Kidney (tissue), 14 donors: Measurements from ENCODE around the gene NFATC4. TPM values are rescaled to one million over a fixed set of nuclear protein-coding genes. Genes with fewer than 3 reads are reported as not detected.

Source experiments
- DNase-seq, 5 donors: peaks; one replicate each; pipeline ENCODE4 v3.0.0-alpha.2; 2013 to 2020
- FAIRE-seq: peaks from 2 replicates; lab custom pipeline; 2012; peaks lifted over from hg19 to GRCh38; lab: Jason Lieb, UNC
- H3K27ac ChIP-seq, 2 donors: one replicate each; pipeline ENCODE4 v1.7.0; 2013; ENCODE audit warnings: low read depth in 2 of 2, low read length in 2 of 2, inconsistent platforms in 1 of 2
- H3K27me3 ChIP-seq: one replicate; pipeline ENCODE4 v1.7.1; 2013; ENCODE audit warnings: low read length, inconsistent platforms; ENCODE audit not compliant: control insufficient read depth, insufficient read depth
- H3K36me3 ChIP-seq, 3 donors: one replicate each; pipeline versions ENCODE4 v1.7.0 to v1.7.1; 2013; ENCODE audit warnings: low read length in 3 of 3, control low read depth in 1 of 3, inconsistent platforms in 1 of 3; ENCODE audit not compliant: insufficient read depth in 3 of 3, control insufficient read depth in 2 of 3
- H3K4me1 ChIP-seq, 3 donors: one replicate each; pipeline versions ENCODE4 v1.7.0 to v1.7.1; 2013; ENCODE audit warnings: low read length in 3 of 3, inconsistent platforms in 1 of 3, low read depth in 1 of 3; ENCODE audit not compliant: control insufficient read depth in 2 of 3, insufficient read depth in 2 of 3
- H3K4me3 ChIP-seq, 3 donors: one replicate each; pipeline versions ENCODE4 v1.7.0 to v1.8.1; 2013; ENCODE audit warnings: low read length in 3 of 3, control low read depth in 1 of 3, inconsistent platforms in 1 of 3
- H3K9ac ChIP-seq, 3 donors: one replicate each; pipeline versions ENCODE4 v1.7.0 to v1.7.1; 2013; ENCODE audit warnings: low read length in 3 of 3, control low read depth in 1 of 3, inconsistent platforms in 1 of 3
- H3K9me3 ChIP-seq, 3 donors: one replicate each; pipeline versions ENCODE4 v1.7.0 to v1.7.1; 2013; ENCODE audit warnings: low read length in 3 of 3, control low read depth in 1 of 3, inconsistent platforms in 1 of 3; ENCODE audit not compliant: control insufficient read depth in 2 of 3, insufficient read depth in 1 of 3
- intact Hi-C: fragments of 100-400 bp; cut with DNase I; formaldehyde crosslinking; loops from one replicate; pipeline ENCODE4 v1.11.1; 2022
- polyA plus RNA-seq: library from polyadenylated mRNA; stranded (reverse); fragments of 350-450 nt; fragmentation: Illumina TruSeq; extraction: RNeasy Lipid Tissue Mini Kit (QIAGEN cat#74804); gene quantifications from one replicate; pipeline ENCODE4 v1.2.3, GENCODE V29; 2014; ENCODE audit warnings: low read depth, low replicate concordance; ENCODE audit not compliant: insufficient read depth
- total RNA-seq: library from RNA; stranded (reverse); fragmentation: NEBNext Ultra II Directional; extraction: Animal tissue kit (Norgen Biotek cat#: 25700); gene quantifications from one replicate; pipeline ENCODE4 v1.2.1, GENCODE V29; 2021
- TF ChIP-seq, protein P1 (sequence below): IDR thresholded peaks from 3 replicates; pipeline ENCODE4 v1.5.1; 2012; ENCODE audit warnings: mild to moderate bottlenecking, moderate library complexity, borderline replicate concordance; ENCODE audit not compliant: insufficient read depth; ENCODE audit errors: extremely low read depth
- donor health status: control.
- donor health status: control.
- donor health status: control.
- donor health status: control.
- donor health status: control.
- donor health status: DM: yes; HTN: yes; CAD: no.
- donor health status: Normal renal cell carcinoma (clear cell type).

NFATC4 gene
- total and polyA plus RNA-seq, 2 donors from 2014 or later = 38.9 to 45.3 TPM

DNA sequence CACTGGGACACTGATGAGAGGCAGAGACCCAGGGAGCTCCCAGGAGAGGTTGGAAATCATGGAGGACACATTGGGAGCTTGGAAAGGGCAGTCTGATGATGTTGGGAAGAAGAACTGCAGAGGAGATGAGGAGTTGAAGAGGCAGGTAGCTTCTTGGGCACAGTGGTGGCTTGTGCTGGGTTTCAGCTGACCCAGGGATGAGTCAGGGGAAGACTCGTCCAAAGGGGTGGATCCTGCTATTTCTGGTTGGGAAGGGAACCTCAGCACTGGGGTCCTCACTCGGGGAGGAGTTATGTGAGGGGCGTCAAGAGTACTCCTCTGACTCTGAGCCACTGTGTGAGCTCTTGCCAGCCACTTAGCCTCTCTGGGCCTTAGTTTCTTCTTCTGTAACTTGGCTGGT lies 44.6 kb upstream of the NFATC4 start:
- H3K4me1 ChIP-seq = no peaks in the 10 kb centered on the region

DNA sequence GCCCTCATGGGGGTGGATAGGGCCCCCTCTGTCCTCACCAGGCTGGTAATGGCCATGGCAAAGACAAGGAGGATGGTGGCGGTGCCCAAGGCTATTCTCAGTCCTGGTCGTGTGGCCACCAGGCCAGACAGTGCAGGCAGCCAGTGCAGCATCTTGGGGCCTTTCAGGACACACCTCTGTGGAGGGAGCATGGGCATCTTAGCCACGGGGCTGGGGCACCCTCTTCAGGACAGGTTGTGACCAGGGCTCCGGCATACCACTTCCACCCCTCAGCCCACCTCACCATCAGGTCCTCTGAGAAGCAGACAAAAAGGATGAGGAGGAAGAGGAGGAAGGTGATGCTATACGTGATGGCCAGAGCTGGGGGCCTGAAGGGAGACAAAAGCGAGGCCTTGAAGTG lies 44.0 kb upstream of the NFATC4 start:
- no peak overlapping the region for H3K9ac ChIP-seq
- no peak overlapping the region for H3K4me3 ChIP-seq
- H3K36me3 ChIP-seq = no peaks in the 10 kb centered on the region
- no peak overlapping the region for H3K27ac ChIP-seq
- FAIRE-seq (no peak), DNase-seq (no peak)
- no peaks in the 10 kb centered on the region for H3K27me3 ChIP-seq
- no peaks in the 10 kb centered on the region for H3K9me3 ChIP-seq
- TF ChIP-seq, protein P1, sequence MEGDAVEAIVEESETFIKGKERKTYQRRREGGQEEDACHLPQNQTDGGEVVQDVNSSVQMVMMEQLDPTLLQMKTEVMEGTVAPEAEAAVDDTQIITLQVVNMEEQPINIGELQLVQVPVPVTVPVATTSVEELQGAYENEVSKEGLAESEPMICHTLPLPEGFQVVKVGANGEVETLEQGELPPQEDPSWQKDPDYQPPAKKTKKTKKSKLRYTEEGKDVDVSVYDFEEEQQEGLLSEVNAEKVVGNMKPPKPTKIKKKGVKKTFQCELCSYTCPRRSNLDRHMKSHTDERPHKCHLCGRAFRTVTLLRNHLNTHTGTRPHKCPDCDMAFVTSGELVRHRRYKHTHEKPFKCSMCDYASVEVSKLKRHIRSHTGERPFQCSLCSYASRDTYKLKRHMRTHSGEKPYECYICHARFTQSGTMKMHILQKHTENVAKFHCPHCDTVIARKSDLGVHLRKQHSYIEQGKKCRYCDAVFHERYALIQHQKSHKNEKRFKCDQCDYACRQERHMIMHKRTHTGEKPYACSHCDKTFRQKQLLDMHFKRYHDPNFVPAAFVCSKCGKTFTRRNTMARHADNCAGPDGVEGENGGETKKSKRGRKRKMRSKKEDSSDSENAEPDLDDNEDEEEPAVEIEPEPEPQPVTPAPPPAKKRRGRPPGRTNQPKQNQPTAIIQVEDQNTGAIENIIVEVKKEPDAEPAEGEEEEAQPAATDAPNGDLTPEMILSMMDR = no peak
- no peaks in the 10 kb centered on the region for H3K4me1 ChIP-seq
- intact Hi-C loops = no loop called here

More for the DNA sequence above, 44.6 kb upstream of the NFATC4 start:
- DNase-seq = no peak
- TF ChIP-seq, protein P1 = no peak
- Histone ChIP-seq H3K36me3 (no peaks in the 10 kb centered on the region), H3K27ac (no peak overlapping the region), H3K9me3 (no peaks in the 10 kb centered on the region), H3K9ac (no peak overlapping the region), H3K27me3 (no peaks in the 10 kb centered on the region), H3K4me3 (no peak overlapping the region)
- intact Hi-C loops = no loop called here
- FAIRE-seq = no peak

DNA sequence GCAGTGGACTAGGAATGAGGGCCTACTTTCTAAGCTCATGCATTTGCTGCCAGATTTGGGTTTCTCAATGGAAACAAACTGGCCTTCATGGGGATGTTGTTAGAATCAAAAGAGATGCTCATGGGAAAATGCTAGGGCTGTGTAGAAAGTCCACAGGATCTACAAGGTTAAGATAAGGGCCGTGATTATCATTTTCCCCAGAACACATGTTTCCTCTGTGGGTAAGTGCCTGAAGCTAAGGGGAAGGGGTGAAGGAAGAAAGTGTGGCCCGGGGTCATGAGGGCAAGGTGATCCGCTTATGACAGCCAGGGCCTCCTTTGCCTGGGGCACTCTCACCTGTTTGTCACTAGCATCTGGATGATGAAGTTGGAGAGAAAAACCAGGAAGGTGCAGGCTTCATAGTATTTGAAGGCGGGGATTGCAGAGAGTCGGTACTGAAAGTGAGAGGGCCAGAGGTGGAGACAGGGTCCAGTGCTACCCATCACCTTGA lies 42.9 kb upstream of the NFATC4 start:
- H3K27ac ChIP-seq = no peak overlapping the region
- FAIRE-seq (no peak), DNase-seq (no peak)
- TF ChIP-seq, protein P1 = no peak
- intact Hi-C loops = no loop called here
- no peak overlapping the region for H3K4me3 ChIP-seq
- H3K36me3 ChIP-seq = no peaks in the 10 kb centered on the region
- no peaks in the 10 kb centered on the region for H3K27me3 ChIP-seq
- H3K4me1 ChIP-seq = no peaks in the 10 kb centered on the region
- no peaks in the 10 kb centered on the region for H3K9me3 ChIP-seq
- H3K9ac ChIP-seq = no peak overlapping the region

DNA sequence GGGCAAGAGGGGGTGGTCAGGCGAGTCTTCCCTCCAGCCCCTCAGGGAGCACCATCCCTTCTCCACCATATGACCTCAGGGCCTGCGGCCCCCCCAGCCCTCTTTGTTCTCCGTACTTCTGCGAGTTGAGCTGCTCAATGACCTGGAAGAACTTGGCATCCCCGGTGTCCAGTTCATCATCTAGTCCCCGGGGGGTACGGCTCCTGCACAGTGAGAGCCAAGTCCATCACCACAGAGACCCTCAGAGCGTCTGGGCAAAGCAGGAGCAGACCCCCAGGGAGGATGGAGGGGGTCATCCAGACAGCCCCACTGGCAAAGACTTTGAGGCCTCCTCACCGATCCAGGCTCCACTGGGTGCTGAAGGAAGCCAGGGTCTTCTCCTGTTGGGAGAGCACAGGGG lies 42.0 kb upstream of the NFATC4 start:
- Histone ChIP-seq H3K4me3 (no peak overlapping the region), H3K27me3 (no peaks in the 10 kb centered on the region), H3K36me3 (no peaks in the 10 kb centered on the region), H3K9ac (no peak overlapping the region), H3K9me3 (no peaks in the 10 kb centered on the region), H3K4me1 (no peaks in the 10 kb centered on the region), H3K27ac (no peak overlapping the region)
- FAIRE-seq (no peak), DNase-seq (no peak)
- TF ChIP-seq, protein P1 = no peak
- intact Hi-C loops = no loop called here
